ENCODE results near the gene DNAJB14.

DNAJB14 gene

GRCh38 chr4:99861120-99861905 lies 85.1 kb downstream of the DNAJB14 start:
- peak; percentile 15 for DNase-seq

- DNase-seq, result no peak
These were observed 85.9 kb downstream of the DNAJB14 start for GRCh38 chr4:99860521-99860920.

DNA sequence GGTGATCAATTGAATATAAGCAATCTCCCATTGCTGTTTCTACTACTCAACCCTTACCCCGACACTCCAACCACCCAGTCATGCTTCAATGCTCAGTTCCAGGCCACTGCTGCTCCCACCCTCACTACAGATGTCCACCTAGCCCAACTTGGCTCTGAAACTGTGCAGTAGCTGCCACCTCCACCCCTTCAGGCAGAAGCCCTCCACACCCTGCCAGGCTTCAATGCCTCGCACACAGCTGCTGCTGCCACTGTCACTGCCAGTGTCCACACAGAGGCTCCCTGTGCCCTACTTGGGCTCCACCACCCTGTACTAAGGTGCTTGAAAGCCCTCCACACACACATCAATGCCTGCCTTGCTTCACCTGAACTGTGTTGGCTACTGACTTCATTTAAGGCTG lies 86.8 kb downstream of the DNAJB14 start:
- no peak for DNase-seq

DNA sequence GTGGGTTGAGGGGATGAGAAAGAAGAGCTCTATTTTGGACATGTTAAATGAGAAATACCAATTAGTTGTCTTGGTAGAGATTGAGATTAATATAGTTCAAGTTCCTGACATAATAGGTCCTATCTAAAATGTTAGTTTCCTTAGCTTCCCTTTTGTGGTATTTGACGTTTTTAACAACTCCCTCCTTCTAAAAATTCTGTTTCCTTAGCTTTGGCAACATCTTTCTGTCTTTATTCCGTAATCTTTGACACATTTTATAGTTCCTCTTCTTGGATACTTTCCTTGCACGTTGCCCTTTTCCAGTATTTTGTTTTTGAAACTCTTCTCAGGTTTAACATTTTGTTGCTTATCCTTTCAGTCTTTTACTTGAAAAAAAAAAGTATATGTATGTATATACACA lies 89.1 kb downstream of the DNAJB14 start:
- no peak for DNase-seq

DNA sequence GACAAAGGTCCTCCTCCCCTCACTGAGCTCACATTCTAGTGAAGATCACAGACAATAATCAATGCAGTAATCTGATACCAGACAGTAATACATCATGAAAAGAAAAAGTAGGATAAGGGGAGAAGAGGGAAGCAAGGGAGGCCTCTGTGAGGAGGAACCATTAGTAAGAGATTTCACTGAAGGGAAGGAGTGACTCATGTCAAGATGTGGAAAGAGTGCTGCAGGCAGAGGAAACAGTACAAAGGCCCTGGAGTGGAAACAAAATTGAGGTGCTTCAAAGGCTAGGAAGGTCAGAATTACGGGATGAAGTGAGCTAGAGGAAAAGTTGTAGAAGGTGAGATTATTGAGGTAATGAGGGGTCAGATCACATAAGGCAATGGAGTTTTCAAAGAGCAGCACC lies 90.3 kb downstream of the DNAJB14 start:
- no peak for DNase-seq

DNA sequence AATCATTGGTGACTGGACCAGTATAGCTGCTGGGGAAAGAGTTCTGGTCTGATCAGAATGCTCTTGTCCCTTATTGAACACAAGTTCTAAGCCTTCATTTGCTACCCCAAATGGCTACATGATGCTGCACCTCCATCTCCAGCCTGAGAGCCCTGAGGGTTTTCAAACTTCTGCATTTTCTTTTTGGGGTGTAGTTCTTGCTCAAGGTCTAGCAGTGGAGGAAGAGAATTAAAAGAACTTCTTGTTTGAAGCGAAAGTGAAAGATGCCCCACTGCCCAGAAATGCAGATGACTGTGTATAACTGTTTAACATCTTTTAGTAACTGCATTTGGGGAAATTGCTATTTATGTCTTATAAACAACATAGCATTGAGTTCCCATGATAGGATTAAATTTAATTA lies 90.7 kb downstream of the DNAJB14 start:
- no peak for DNase-seq

DNA sequence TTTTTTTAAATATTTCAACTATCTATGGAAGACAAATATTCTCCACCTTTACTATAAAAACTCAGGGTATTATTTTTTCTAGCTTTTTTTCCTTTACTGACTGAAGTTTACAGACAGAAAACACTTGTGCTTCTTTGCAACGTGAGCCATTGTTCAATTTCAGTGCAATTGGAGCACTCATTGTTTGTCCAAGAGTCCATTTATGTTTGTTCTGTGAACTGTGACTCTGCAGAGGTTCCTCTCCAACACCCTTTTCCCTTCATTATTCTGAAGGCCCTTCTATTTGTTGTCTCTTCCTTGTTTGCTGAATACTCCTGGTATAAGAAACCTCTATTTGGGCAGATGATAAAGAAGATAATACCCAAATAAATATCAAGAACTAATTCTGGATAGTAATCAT lies 92.4 kb downstream of the DNAJB14 start:
- peak; percentile 31 for DNase-seq

DNA sequence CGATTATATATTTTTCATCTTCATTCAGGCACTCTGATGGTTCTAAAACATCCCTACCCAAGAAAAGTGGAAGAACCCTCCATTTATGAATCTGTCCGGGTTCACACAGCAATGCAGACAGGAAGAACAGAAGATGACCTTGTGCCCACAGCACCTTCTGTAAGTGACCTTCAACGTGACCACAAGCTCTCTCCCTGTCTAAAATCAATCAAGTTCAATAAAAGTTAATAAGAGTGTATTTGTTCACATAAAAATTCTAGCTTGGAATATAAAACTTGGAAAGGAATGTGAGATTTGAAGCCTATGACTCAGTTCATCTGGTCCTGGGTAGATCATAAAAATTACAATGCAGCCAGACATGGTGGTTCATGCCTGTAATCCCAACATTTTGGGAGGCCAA lies 93.2 kb downstream of the DNAJB14 start:
- no peak for DNase-seq

DNA sequence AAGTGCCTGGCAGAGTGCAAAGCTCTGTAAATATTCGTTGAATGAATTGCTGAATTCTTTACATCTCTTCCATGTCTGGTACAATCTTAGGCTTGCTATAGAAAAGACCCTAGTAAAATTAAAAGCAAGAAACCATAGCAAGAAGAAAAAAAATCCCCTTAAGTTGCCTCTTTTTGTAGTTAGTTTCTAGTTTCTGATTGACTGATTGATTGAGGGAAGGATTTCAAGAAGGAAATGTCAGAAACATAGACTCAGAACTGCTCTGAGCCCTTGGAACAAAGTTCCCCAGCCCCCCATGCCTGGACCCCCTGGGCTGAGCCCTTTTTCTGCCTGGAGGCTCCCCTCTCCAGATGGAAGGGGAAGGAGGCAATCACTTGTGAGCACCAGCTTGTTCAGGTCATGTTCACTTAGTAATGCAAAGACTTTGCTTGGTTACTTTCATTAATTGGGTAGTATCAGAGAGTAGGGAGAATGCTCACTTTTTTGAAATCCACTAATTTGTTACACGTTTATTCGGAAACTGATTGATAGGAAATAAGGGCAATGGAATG lies 94.1 kb downstream of the DNAJB14 start:
- no peak for DNase-seq

- DNase-seq, result no peak
These were observed 97.8 kb downstream of the DNAJB14 start for GRCh38 chr4:99848591-99849001.

DNA sequence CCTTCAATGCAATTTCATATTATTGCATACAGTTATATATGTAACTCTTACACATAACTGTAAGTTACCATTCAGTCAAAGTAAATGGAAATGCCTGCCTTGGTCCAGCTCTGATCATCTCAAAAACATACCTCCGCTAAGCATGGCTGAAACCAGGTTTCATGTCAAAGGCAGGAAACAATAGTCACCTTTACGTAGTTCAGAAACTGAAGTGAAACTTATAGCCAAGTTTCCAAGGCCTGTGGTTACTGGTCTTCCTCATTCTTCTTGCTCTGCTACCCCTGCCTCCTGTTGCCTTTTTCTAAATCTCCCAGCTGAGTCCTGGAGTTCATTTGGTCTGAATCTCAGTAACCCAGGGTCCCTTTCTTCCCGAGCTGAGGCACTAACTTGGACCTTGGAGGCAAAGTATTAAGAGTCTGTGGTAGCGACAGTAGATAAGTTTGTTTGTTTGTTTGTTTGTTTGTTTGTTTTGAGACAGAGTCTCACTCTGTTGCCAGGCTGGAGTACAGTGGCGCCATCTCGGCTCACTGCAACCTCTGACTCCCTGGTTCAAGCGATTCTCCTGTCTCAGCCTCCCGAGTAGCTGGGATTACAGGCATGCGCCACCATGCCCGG lies 98.9 kb downstream of the DNAJB14 start:
- no peak for DNase-seq

DNA sequence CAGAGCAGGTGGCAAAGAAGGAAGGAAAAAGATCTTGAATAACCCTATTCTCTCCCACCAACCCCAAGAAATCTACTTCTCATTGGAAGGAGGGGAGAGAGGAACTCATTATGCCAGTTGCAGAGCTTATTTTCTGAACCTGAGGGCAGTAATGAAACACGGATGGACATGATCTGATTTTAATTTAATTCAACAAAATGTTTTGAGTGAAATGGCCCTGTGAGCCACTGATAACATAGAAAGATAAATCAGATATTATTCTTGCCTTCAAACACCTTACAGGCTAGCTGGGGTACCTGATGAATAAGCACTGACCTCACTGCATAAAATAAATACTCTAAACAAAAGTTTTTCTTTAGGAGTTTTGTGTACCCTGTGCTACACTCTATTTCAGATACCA lies 99.5 kb downstream of the DNAJB14 start:
- no peak for DNase-seq

Data from NCI-H2029 treated with DMSO at 0.1 percent for 48 hours (cell line).